Transverse colon (tissue), 4 donors: ENCODE results near the gene EIF2S2. TPM values are rescaled to one million over a fixed set of nuclear protein-coding genes. Genes with fewer than 3 reads are reported as not detected.

Source experiments
- DNase-seq: peaks from one replicate; pipeline ENCODE4 v3.0.0-alpha.2; 2019
- H3K27ac ChIP-seq, 4 donors: fragments of 200-600 bp; sonication (generic); 2 replicates each; pipeline ENCODE4 v1.5.1; 2016 to 2018; ENCODE audit warnings: inconsistent platforms in 4 of 4
- H3K27me3 ChIP-seq: fragments of 200-600 bp; sonication (generic); 2 replicates; pipeline ENCODE4 v1.5.1; 2017; ENCODE audit warnings: inconsistent platforms
- H3K36me3 ChIP-seq, 4 donors: fragments of 200-600 bp; sonication (generic); 2 replicates each; pipeline ENCODE4 v1.5.1; 2017 to 2019; ENCODE audit warnings: inconsistent platforms in 4 of 4
- H3K4me1 ChIP-seq, 4 donors: fragments of 200-600 bp; sonication (generic); 2 replicates each; pipeline ENCODE4 v1.5.1; 2017 to 2020; ENCODE audit warnings: inconsistent platforms in 4 of 4
- H3K4me3 ChIP-seq, 4 donors: fragments of 200-600 bp; sonication (generic); 1 replicate in 1 of 4; 2 replicates in 3 of 4; pipeline versions ENCODE4 v1.5.1 to v1.6.1; 2017 to 2019; ENCODE audit warnings: inconsistent platforms in 4 of 4
- H3K9me3 ChIP-seq, 2 donors: fragments of 200-600 bp; sonication (generic); 2 replicates each; pipeline ENCODE4 v1.5.1; 2017 to 2019; ENCODE audit warnings: inconsistent platforms in 2 of 2
- EP300 ChIP-seq: sonication (generic); formaldehyde crosslinking; IDR thresholded peaks from one replicate; pipeline ENCODE4 v1.6.1; 2017; ENCODE audit warnings: antibody characterized with exemption, low read depth
- POLR2A ChIP-seq: fragments of 450-650 bp; IDR thresholded peaks from one replicate; pipeline ENCODE4 v1.6.1; 2016; ENCODE audit warnings: antibody characterized with exemption, mild to moderate bottlenecking, moderate library complexity
- POLR2AphosphoS5 ChIP-seq, 3 donors: sonication (generic); formaldehyde crosslinking; IDR thresholded peaks; one replicate each; pipeline ENCODE4 v1.6.1; 2016; ENCODE audit warnings: antibody characterized with exemption in 3 of 3
- WGBS, 2 donors: methylation state at CpG; one replicate each; pipeline ENCODE4 v1.1.5; 2018; ENCODE audit warnings: low coverage in 1 of 2; 5-methylcytosine and 5-hydroxymethylcytosine counted together
- in situ Hi-C, 4 donors: fragments of 200-750 bp; cut with MboI; loops; one replicate each; pipeline versions ENCODE4 v1.15.0 to v1.15.1; 2017; ENCODE audit warnings: low sequenced_read_pairs in 3 of 4, low pct_ligation_motif_present in 1 of 4, low pct_unique_long_range_greater_than_20kb in 1 of 4
- intact Hi-C: fragments of 100-400 bp; cut with DNase I; formaldehyde crosslinking; loops from one replicate; pipeline ENCODE4 v1.15.1; 2023; ENCODE audit warnings: low total_unique reads
- total RNA-seq, 4 donors: library from RNA; depleted of rRNA; stranded (reverse); fragments of >200 nt; gene quantifications; one replicate each; pipeline ENCODE4 v1.1.0, GENCODE V29; 2016
- TF ChIP-seq, protein P1 (sequence below), 5 experiments: fragments of 200-600 bp in 3 of 5; fragments of 450-650 bp in 2 of 5; sonication (generic) in 3 of 5; IDR thresholded peaks; 1 replicate in 2 of 5; 2 replicates in 3 of 5; pipeline ENCODE4 v1.5.1; 2016 to 2017; ENCODE audit warnings: antibody characterized with exemption in 5 of 5, inconsistent platforms in 3 of 5, mild to moderate bottlenecking in 2 of 5, moderate library complexity in 1 of 5

EIF2S2 gene
- total RNA-seq, 4 donors from 2014 or later: 15.3 to 42.1 (median 23.9) TPM

DNA sequence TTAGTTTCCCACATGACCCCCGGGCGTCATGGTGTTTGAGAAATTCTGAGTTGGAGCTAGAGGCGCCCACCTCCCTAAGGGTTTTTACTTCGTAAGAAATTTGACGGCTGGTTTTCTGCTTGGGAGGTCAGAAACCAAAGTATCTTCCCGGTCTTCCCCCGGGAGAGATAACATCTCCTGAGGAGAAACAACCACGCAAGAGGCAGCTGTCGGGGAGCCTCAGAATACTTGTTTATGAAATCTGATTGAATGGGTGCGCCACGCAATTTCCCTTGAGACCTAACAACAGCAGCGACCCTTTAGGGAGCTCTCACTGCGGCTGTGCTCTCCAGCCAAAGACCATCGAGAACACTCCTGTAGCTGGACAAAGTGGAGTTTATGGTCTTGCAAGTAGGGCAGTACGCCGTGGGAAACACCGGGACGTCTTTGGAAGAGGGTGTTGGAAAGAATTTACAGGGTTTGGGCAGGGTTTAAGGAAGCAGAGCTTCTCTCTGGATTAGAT lies 608 bp upstream of the EIF2S2 start:
- no peaks in the 10 kb centered on the region for H3K9me3 ChIP-seq
- intact Hi-C loops (no loop called here), in situ Hi-C loops (no loop called here)
- DNase-seq: peak; percentile 36
- peaks cover 0 to 8% (median 2%) of the 10 kb centered on the region in 4 donors for H3K36me3 ChIP-seq
- H3K27me3 ChIP-seq: no peaks in the 10 kb centered on the region
- peak overlapping the region; percentile 34 to 98 (median 76) for H3K4me3 ChIP-seq
- H3K4me1 ChIP-seq: peaks cover 7 to 39% (median 22%) of the 10 kb centered on the region in 4 donors
- WGBS, 2 donors: 2% methylated on average over 18 of the region's 18 CpGs; no CpG with 5 or more reads in 1 of the 2 donors
- TF ChIP-seq, protein P1, sequence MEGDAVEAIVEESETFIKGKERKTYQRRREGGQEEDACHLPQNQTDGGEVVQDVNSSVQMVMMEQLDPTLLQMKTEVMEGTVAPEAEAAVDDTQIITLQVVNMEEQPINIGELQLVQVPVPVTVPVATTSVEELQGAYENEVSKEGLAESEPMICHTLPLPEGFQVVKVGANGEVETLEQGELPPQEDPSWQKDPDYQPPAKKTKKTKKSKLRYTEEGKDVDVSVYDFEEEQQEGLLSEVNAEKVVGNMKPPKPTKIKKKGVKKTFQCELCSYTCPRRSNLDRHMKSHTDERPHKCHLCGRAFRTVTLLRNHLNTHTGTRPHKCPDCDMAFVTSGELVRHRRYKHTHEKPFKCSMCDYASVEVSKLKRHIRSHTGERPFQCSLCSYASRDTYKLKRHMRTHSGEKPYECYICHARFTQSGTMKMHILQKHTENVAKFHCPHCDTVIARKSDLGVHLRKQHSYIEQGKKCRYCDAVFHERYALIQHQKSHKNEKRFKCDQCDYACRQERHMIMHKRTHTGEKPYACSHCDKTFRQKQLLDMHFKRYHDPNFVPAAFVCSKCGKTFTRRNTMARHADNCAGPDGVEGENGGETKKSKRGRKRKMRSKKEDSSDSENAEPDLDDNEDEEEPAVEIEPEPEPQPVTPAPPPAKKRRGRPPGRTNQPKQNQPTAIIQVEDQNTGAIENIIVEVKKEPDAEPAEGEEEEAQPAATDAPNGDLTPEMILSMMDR (IDR thresholded peaks at IDR 0.05): no peak
- TF ChIP-seq EP300: no peak
- TF ChIP-seq POLR2A: no peak
- no peak for TF ChIP-seq POLR2AphosphoS5 (IDR thresholded peaks at IDR 0.05)
- peak overlapping the region; percentile 96 to 100 (median 96) for H3K27ac ChIP-seq

GRCh38 chr20:34110745-34111641 lies 1.1 kb downstream of the EIF2S2 start:
- no peak for TF ChIP-seq POLR2AphosphoS5 (IDR thresholded peaks at IDR 0.05)
- TF ChIP-seq EP300: no peak
- TF ChIP-seq, protein P1 (IDR thresholded peaks at IDR 0.05): no peak
- no peak for TF ChIP-seq POLR2A
- Histone ChIP-seq H3K27me3 (no peaks in the 10 kb centered on the region), H3K27ac (peak overlapping the region; percentile 96 to 100 (median 96)), H3K4me1 (peaks cover 13 to 44% (median 23%) of the 10 kb centered on the region in 4 donors), H3K36me3 (peaks cover 0 to 8% (median 2%) of the 10 kb centered on the region in 4 donors), H3K4me3 (peak overlapping the region; percentile 58 to 98 (median 76)), H3K9me3 (no peaks in the 10 kb centered on the region)
- 1 to 3% methylated on average over 15 to 22 of the region's 22 CpGs for WGBS, 2 donors
- in situ Hi-C loops (no loop called here), intact Hi-C loops (no loop called here)
- DNase-seq: peak; percentile 18

DNA sequence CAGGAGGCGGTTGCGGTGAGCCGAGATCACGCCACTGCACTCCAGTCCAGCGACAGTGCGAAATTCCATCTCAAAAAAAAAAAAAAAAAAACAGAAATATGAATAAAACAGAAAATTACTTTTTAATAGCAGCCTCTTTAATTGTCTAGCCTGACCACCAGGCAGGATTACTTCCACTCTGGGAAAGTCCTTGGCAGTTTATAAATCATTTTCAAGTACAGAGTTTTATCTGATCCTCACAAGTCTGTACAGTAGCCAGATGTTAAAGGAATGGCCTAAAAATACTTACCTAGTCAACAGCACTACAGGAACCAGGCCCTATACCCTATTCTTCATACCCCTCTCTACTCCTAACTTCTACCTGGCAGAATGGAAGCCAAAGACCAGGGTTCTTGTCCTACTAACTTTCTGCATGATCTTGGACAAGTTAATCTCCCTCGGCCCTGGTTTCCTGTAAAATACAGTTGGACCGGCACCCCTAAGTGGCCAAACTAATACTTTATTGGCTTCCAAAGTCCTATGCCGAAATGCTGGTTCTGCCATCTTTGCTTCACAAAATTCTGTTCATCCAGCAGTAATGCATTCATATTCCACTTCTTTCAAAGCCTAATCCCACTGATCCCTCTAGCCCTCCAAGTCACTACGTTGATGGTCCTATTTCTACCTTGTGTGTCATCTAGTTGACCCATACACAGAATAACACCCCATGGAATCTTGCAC lies 1.9 kb downstream of the EIF2S2 start:
- no peaks in the 10 kb centered on the region for H3K9me3 ChIP-seq
- peak overlapping the region in 2 of 4 donors; percentile 65 to 98 for H3K4me3 ChIP-seq
- H3K27ac ChIP-seq: peak overlapping the region; percentile 96 to 100 (median 96)
- DNase-seq: no peak
- TF ChIP-seq EP300: no peak
- TF ChIP-seq, protein P1 (IDR thresholded peaks at IDR 0.05): no peak
- TF ChIP-seq POLR2A: no peak
- TF ChIP-seq POLR2AphosphoS5 (IDR thresholded peaks at IDR 0.05): no peak
- no peaks in the 10 kb centered on the region for H3K27me3 ChIP-seq
- intact Hi-C loops (no loop called here), in situ Hi-C loops (no loop called here)
- H3K36me3 ChIP-seq: peaks cover 0 to 10% (median 4%) of the 10 kb centered on the region in 4 donors
- 60 to 68% methylated on average over 4 to 10 of the region's 10 CpGs for WGBS, 2 donors
- peaks cover 13 to 46% (median 23%) of the 10 kb centered on the region in 4 donors for H3K4me1 ChIP-seq

DNA sequence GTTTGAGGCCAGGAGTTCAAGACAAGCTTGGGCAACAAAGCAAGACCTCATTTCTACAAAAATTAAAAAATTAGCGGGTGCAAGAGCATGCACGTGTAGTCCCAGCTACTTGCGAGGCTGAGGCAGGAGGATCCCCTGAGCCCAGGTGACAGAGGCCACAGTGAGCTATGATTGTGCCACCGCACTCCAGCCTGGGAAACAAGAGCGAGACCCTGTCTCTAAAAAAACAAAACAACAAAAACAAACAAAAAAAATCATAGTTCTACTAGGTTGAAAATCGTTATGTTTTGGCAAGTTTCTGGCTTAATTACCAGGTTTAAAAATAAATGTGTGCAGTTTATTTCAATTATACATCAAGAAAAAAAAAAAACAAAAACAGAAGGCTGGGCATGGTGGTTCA lies 2.6 kb downstream of the EIF2S2 start:
- H3K36me3 ChIP-seq: peaks cover 0 to 18% (median 7%) of the 10 kb centered on the region in 4 donors
- peaks cover 13 to 46% (median 23%) of the 10 kb centered on the region in 4 donors for H3K4me1 ChIP-seq
- H3K27ac ChIP-seq: no peak overlapping the region
- intact Hi-C loops (no loop called here), in situ Hi-C loops (no loop called here)
- H3K9me3 ChIP-seq: no peaks in the 10 kb centered on the region
- DNase-seq: no peak
- no peak overlapping the region for H3K4me3 ChIP-seq
- H3K27me3 ChIP-seq: no peaks in the 10 kb centered on the region
- WGBS, 2 donors: 82 to 86% methylated on average over 6 of the region's 6 CpGs
- TF ChIP-seq POLR2A (no peak), POLR2AphosphoS5 (IDR thresholded peaks at IDR 0.05) (no peak), EP300 (no peak)
- TF ChIP-seq, protein P1 (IDR thresholded peaks at IDR 0.05): no peak
